Adrenal gland (tissue), 12 donors: Measurements from ENCODE around the gene CADM4. TPM values are rescaled to one million over a fixed set of nuclear protein-coding genes. Genes with fewer than 3 reads are reported as not detected.

ENCODE experiments used
- DNase-seq, 7 donors: peaks; one replicate each; pipeline ENCODE4 v3.0.0-alpha.2; 2019 to 2020
- H3K27ac ChIP-seq, 5 donors: fragments of 200-600 bp; sonication (generic) in 4 of 5; 1 replicate in 3 of 5; 2 replicates in 2 of 5; pipeline versions ENCODE4 v1.5.1 to v1.8.0; 2016 to 2020; ENCODE audit warnings: mild to moderate bottlenecking in 1 of 5
- H3K27me3 ChIP-seq: fragments of 200-600 bp; 2 replicates; pipeline ENCODE4 v1.8.0; 2021
- H3K36me3 ChIP-seq, 2 donors: fragments of 200-600 bp; replicated peaks in 1 of 2; 1 replicate in 1 of 2; 2 replicates in 1 of 2; pipeline versions ENCODE4 v1.5.1 to v1.8.0; 2018 to 2022
- H3K4me1 ChIP-seq, 2 donors: fragments of 200-600 bp; replicated peaks in 1 of 2; 1 replicate in 1 of 2; 2 replicates in 1 of 2; pipeline versions ENCODE4 v1.5.1 to v1.8.0; 2018 to 2021
- H3K4me3 ChIP-seq, 4 donors: fragments of 200-600 bp; sonication (generic) in 3 of 4; one replicate each; pipeline ENCODE4 v1.5.1; 2016 to 2018
- H3K9me3 ChIP-seq, 3 donors: fragments of 200-600 bp; sonication (generic) in 1 of 3; replicated peaks in 1 of 3; 1 replicate in 2 of 3; 2 replicates in 1 of 3; pipeline versions ENCODE4 v1.5.1 to v1.8.0; 2016 to 2021
- CTCF ChIP-seq, 6 experiments: fragments of 450-650 bp in 4 of 6; fragments of 200-600 bp in 2 of 6; sonication (generic) in 1 of 6; IDR thresholded peaks; 1 replicate in 5 of 6; 2 replicates in 1 of 6; pipeline versions ENCODE4 v1.5.1 to v1.8.0; 2016 to 2021; ENCODE audit warnings: antibody characterized with exemption in 6 of 6, mild to moderate bottlenecking in 2 of 6, moderate library complexity in 1 of 6
- POLR2A ChIP-seq, 2 donors: fragments of 450-650 bp; IDR thresholded peaks; one replicate each; pipeline ENCODE4 v1.6.1; 2017; ENCODE audit warnings: antibody characterized with exemption in 2 of 2, mild to moderate bottlenecking in 2 of 2, moderate library complexity in 1 of 2
- WGBS, 4 donors: extraction: QIAGEN DNeasy Blood & Tissue Kit in 2 of 4; methylation state at CpG; one replicate each; pipeline versions ENCODE4 v1.1.5 to v1.1.7; 2013 to 2017; 5-methylcytosine and 5-hydroxymethylcytosine counted together
- intact Hi-C, 2 donors: fragments of 100-400 bp; cut with DNase I; formaldehyde crosslinking; loops; one replicate each; pipeline versions ENCODE4 v1.14.1 to v1.15.0; 2022 to 2023
- polyA plus RNA-seq, 3 donors: library from polyadenylated mRNA; stranded (reverse); fragments of 200-250 nt in 2 of 3; fragments of 350-450 nt in 1 of 3; fragmentation: Illumina TruSeq in 1 of 3; extraction: RNeasy Lipid Tissue Mini Kit (QIAGEN cat#74804) in 1 of 3; gene quantifications; one replicate each; pipeline ENCODE4 v1.2.3, GENCODE V29; 2013 to 2014
- total RNA-seq, 9 donors: library from RNA; depleted of rRNA in 4 of 9; stranded (reverse); fragments of >200 nt in 4 of 9; fragments of 120-200 nt in 1 of 9; fragmentation: NEBNext Ultra II Directional in 1 of 9; extraction: Animal tissue kit (Norgen Biotek cat#: 25700) in 1 of 9; gene quantifications; one replicate each; pipeline versions ENCODE4 v1.1.0 to v1.2.4, GENCODE V29; 2013 to 2023
- donor health status: healthy with polysubstance abuse.
- donor health status: Bipolar disorder and iron deficiency.
- donor health status: DM: yes; HTN: yes; CAD: no.
- donor health status: DM: no; HTN: no; CAD: no.
- donor health status: DM: no; HTN: no; CAD: no.
- donor health status: DM: yes; HTN: yes; CAD: no.

Gene CADM4
- total and polyA plus RNA-seq, 12 donors, result 16.6 to 92.7 (median 40.0) TPM

GRCh38 chr19:43642531-43642930 lies 2.9 kb upstream of the CADM4 start:
- H3K4me3 ChIP-seq, result no peak overlapping the region
- H3K9me3 ChIP-seq, result no peaks in the 10 kb centered on the region
- no peaks in the 10 kb centered on the region for H3K36me3 ChIP-seq
- 78 to 92% (median 80%) methylated on average over 4 of the region's 4 CpGs for WGBS, 4 donors
- H3K27me3 ChIP-seq, result no peaks in the 10 kb centered on the region
- peaks cover 10 to 12% of the 10 kb centered on the region in 2 donors for H3K4me1 ChIP-seq
- no peak overlapping the region for H3K27ac ChIP-seq
- intact Hi-C loops, result no loop called here
- DNase-seq, result no peak
- TF ChIP-seq POLR2A (IDR thresholded peaks at IDR 0.05), result no peak
- no peak for TF ChIP-seq CTCF (IDR thresholded peaks at IDR 0.05)

- Histone ChIP-seq H3K36me3 (no peaks in the 10 kb centered on the region), H3K27ac (no peak overlapping the region), H3K9me3 (no peaks in the 10 kb centered on the region), H3K4me3 (no peak overlapping the region), H3K4me1 (peaks cover 10 to 12% of the 10 kb centered on the region in 2 donors), H3K27me3 (no peaks in the 10 kb centered on the region)
- WGBS, 4 donors, result 72 to 77% (median 75%) methylated on average over 2 of the region's 2 CpGs
- no peak for DNase-seq
- intact Hi-C loops, result no loop called here
- TF ChIP-seq POLR2A (IDR thresholded peaks at IDR 0.05), result no peak
Observed at GRCh38 chr19:43641333-43641732, 1.7 kb upstream of the CADM4 start.

- intact Hi-C loops, result no loop called here
Observed at GRCh38 chr19:43640424-43640757, 741 bp upstream of the CADM4 start.

GRCh38 chr19:43638995-43639518 lies 593 bp downstream of the CADM4 start:
- H3K4me1 ChIP-seq, result peaks cover 17 to 20% of the 10 kb centered on the region in 2 donors
- intact Hi-C loops, result no loop called here

More at GRCh38 chr19:43640424-43640757, 741 bp upstream of the CADM4 start:
- DNase-seq, result no peak
- H3K36me3 ChIP-seq, result no peaks in the 10 kb centered on the region
- TF ChIP-seq CTCF (IDR thresholded peaks at IDR 0.05) (no peak), POLR2A (IDR thresholded peaks at IDR 0.05) (no peak)
- H3K27ac ChIP-seq, result no peak overlapping the region
- H3K27me3 ChIP-seq, result no peaks in the 10 kb centered on the region
- H3K4me1 ChIP-seq, result peaks cover 11 to 12% of the 10 kb centered on the region in 2 donors
- 0 to 11% (median 7%) methylated on average over 8 to 9 of the region's 9 CpGs for WGBS, 4 donors
- peak overlapping the region in 2 of 4 donors; percentile 59 to 68 for H3K4me3 ChIP-seq
- no peaks in the 10 kb centered on the region for H3K9me3 ChIP-seq

More at GRCh38 chr19:43638995-43639518, 593 bp downstream of the CADM4 start:
- WGBS, 4 donors, result 7 to 12% (median 9%) methylated on average over 16 to 18 of the region's 18 CpGs
- no peak for DNase-seq
- TF ChIP-seq POLR2A (IDR thresholded peaks at IDR 0.05) (no peak), CTCF (IDR thresholded peaks at IDR 0.05) (no peak)
- no peaks in the 10 kb centered on the region for H3K9me3 ChIP-seq
- peak overlapping the region in 2 of 4 donors; percentile 33 to 68 for H3K4me3 ChIP-seq
- peak overlapping the region in 2 of 5 donors; percentile 19 to 54 for H3K27ac ChIP-seq
- no peaks in the 10 kb centered on the region for H3K27me3 ChIP-seq
- no peaks in the 10 kb centered on the region for H3K36me3 ChIP-seq
